NCI-H748 treated with DMSO at 0.1 percent for 48 hours (cell line): ENCODE measurements around the gene UNC13D.
"Not testable (repeated sequence)": the region's sequence is repeated elsewhere in the genome, so short reads cannot be mapped to it uniquely, and the experiment has no call there.

Experiments used
- DNase-seq: peaks from one replicate; lab custom pipeline; 2025; lab: John Stamatoyannopoulos, UW

The UNC13D gene

DNA sequence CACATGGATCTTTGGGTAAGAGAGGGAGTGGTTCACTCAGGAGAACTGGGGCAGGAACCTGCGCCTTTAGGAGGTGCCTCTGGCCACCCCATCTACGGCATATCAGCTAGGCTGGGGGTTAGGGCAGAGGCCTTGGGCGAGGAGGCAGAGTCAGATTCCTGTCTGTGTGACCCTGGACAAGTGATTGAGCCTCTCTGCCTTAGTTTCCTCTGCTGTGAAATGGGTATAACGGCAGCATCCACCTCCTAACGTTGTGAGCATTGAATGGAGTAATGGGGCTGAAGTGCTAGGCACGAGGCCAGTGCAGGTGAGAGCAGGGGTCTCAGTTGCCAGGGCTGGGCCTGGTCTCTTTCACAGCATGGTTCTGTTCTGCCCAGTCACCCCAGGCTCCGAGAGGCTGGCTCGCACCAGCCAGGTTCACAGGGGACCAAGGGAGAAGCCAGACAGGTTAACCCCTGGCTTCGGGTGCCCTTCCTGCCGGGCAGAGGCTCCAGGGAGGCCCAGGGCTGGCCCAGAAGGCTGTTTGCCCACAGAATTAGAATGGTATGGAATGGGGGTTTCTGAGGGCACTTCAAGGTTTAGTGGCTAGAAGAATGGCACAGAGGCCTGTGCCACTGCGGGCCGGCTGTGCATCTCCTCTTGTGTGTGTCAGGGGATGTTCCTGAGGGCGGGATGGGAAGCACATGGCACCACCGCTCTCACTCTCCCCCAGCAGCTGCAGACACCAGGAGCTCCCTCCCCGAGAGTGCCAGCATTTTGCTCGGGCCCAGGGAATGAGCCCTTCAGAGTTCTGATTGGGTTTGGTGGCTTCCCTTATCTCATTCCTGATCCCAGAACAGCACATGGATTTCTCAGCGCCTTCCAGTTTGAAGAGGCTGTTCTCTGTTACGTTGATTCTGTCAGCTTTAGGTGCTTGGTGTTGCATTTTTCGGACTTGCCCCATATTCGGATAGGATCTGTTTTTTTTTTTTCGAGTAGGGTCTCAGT, 23.8 kb downstream of the UNC13D start:
- DNase-seq, result no peak

DNA sequence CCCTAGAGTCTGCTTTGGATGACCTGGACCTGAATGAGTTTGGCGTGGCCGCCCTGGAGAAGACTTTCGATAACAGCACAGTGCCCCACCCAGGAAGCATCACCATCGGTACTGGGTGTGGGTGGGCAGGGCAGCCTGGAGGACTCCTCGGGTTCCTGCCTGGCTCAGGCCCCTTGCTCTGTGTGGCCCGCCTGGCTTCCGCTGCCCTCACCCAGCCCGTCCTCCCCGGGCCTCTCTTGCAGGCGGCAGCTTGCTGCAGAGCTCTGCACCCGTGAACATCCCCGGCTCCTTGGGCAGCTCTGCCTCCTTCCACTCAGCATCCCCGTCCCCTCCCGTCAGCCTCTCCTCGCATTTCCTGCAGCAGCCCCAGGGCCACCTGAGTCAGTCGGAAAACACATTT, 24.5 kb downstream of the UNC13D start:
- DNase-seq, result no peak

- no peak for DNase-seq
Measured at GRCh38 chr17:75819116-75819515, 25.1 kb downstream of the UNC13D start.

DNA sequence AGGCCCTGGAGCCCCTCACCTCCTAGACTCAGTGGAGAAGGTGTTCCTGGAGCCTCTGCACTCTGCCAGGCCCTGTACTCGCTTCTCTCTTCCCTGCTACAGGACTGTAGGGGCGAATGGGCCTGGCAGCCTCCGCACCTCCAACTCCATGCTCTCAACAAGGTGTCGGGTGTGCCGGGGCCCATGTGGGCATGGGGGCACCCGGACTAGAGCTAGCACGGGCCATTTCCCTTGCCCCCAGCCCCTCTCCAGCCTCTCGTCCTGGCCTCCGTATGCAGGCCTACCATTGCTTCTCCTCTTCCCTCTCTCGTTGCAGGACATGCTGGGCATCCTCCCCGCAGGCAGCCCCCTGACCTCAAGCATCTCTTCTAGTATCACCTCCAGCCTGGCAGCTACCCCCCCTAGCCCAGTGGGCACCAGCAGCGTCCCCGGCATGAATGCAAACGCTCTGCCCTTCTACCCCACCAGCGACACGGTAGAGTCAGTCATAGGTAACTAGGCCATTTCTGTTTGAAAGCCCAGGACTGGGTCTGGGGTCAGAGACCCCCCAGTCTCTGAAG, 25.8 kb downstream of the UNC13D start:
- no peak for DNase-seq

GRCh38 chr17:75817571-75817970, 26.6 kb downstream of the UNC13D start:
- no peak for DNase-seq

- no peak for DNase-seq
Measured at GRCh38 chr17:75816693-75817092, 27.5 kb downstream of the UNC13D start.

DNA sequence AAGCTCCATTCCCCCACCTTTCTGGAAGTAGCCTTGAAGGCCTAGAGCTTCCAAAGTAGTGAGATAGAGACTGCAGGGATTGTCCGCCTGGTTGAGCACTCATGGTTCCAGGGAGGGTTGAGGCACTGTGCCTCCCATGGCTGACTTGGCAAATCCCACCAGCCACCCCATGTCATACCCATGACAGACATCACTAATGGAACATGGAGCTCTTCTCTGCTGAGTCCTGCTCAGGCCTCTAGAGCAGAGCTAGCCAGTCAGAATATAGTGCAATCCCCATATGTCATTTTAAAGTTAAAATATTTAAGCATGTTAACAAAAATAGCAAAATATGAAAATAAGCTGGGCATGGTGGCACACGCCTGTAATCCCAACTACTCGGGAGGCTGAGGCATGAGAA, 28.8 kb downstream of the UNC13D start:
- DNase-seq, result no peak

DNA sequence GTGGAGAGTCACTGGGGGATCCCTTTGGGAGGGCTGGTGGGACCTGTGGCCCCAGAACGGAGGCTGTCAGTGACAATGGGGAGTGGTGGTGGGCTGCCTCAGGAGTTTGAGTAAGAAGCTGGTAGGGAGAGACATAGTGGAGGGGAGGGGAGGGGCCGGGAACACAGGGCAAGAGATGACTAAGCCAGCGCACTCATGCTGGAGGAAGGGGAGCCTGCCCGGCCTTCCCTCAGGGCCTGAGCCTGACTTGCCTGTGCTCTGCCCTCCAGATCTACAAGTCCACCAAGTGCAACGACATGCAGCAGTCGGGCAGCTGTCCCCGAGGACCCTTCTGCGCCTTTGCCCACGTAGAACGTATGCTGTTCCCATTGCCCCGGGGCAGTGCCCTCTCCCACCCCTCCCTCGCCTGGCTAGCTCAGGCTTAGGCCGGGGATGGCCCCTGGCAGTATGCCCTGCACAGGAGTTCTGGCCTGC, 29.3 kb downstream of the UNC13D start:
- DNase-seq, result no peak

DNA sequence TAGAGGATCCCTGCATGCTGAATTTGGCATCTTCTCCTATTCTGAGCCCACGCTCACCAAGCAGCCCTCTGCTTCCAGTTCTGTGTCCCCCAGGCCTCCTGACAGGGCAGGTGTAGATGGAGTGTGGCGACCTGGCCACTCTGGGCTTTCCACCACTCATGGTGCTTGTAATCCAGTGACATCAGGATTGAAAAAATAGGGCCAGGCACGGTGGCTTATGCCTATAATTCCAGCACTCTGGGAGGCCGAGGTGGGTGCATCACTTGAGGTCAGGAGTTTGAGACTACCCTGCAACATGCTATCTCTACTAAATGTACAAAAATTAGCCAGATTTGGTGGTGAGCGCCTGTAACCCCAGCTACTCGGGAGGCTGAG, 30.2 kb downstream of the UNC13D start:
- DNase-seq, result no peak

DNA sequence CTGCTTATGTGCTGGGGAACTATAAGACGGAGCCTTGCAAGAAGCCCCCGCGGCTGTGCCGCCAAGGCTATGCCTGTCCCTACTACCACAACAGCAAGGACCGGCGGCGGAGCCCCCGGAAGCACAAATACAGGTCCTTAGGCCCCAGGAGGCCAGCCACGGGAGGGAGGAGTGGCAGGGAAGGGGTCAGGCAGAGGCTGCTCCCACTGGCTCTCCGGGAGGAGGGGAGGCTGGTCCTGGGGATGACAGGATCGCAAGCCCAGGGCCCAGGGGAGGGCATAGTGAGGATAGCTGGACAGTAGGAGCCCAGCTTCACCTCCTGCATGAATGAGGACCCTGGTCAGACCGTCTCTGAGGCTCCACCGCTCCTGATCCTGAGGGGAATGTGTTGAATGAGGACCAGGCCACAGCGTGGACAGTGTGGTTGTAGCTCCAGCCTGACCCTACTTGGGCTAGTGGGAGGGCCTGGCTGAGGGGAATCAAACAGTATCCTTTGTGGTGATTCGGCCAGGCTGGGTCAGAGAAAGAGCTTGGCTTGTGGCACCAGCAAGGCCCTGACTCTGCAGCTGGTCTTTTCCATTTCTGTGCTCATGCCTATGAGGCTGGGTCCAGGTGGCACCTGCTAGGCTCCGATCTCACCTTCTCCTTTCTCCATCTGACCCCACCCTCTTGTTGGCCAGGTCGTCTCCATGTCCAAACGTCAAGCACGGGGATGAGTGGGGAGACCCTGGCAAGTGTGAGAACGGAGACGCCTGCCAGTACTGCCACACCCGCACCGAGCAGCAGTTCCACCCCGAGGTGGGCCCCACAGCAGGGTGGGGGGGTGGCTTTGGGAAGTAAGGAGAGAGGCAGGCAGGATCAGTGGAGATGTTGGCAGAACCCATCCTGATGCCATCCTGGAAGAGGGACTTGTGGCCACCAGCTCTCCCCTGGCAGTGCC, 30.9 kb downstream of the UNC13D start:
- no peak for DNase-seq

DNA sequence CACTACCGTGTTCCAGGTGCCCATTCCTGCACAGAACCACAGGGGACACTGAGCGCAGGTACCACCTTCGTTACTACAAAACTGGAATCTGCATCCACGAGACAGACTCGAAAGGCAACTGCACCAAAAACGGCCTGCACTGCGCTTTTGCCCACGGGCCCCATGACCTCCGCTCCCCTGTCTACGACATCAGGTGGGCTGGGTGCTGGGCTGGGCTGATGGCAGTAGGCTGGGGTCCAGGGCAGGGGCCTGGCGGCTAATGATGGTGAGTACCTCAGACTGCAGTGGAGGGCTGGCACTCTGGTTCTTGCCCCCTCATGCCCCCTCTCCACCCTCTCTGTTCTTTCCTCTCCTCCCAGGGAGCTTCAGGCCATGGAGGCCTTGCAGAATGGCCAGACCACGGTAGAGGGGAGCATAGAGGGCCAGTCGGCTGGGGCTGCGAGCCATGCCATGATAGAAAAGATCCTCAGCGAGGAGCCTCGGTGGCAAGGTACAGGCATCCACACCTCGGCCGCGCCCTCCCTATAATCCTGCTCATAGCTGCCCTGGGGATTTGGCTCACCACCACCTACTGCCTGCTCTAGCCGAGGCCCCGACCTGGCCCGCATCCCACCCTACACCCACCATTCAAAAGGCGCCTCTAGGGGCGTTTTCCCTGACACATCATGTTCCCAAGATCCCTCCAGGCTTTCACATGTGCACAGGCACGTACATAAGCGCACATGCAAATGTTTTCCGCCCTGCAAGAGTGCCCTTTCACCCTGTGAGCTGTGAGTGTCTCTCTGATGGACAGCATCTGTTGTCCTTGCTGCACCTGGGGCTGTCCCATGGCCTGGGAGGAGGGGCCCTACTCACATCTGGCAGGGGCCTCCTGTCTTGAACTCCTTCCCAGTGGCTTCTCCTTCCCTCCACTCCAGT, 31.8 kb downstream of the UNC13D start:
- no peak for DNase-seq

GRCh38 chr17:75811174-75811573, 33.0 kb downstream of the UNC13D start:
- no peak for DNase-seq

DNA sequence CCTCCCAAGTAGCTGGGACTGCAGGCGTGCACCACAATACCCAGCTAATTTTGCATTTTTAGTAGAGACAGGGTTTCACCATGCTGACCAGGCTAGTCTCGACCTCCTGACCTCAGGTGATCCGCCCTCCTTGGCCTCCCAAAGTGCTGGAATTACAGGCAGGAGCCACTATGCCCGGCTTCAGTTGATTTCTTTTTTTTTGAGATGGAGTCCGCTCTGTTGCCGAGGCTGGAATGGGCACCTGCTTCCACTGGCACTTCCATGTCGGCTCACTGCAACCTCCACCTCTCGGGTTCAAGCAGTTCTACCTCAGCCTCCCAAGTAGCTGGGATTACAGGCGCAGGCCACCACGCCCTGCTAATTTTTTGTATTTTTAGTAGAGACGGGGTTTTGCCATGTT, 33.4 kb downstream of the UNC13D start:
- not testable (repeated sequence) for DNase-seq

DNA sequence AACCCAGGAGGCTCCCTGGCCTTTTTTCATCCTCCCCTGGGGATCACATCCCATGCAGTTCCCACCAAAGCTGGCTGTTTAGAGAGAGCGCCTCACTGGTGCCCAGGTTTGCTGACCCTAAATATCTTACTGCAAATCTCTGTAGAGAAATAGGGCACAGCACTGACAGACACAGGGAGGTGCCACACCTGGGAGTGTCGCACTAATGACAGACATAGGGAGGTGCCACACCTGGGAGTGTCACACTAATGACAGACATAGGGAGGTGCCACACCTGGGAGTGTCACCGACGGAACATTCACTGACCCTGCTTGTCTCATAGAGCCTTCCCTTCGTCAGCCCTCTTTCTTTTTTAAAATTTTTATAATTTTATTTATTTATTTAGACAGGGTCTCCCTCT, 34.0 kb downstream of the UNC13D start:
- no peak for DNase-seq

DNA sequence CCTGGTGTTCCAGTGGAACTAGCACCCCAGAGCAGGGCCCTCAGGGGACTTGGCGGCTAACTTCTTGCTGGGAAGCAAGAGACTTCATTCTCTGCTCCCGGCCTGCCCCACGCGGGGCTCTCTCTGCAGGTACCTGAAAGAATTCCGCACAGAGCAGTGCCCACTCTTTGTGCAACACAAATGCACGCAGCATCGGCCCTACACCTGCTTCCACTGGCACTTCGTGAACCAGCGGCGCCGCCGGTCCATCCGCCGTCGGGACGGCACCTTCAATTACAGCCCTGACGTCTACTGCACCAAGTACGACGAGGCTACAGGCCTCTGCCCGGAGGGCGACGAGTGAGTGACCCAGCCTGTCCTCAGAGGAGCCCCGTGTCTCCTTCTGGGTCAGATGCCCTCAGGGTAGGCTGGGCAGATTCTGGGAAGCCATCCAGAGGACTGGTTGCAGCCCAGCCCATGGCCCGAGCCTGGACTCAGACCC, 34.5 kb downstream of the UNC13D start:
- no peak for DNase-seq

- DNase-seq, result no peak
Measured at GRCh38 chr17:75808905-75809621, 35.1 kb downstream of the UNC13D start.

- no peak for DNase-seq
Measured at GRCh38 chr17:75808549-75808904, 35.7 kb downstream of the UNC13D start.

DNA sequence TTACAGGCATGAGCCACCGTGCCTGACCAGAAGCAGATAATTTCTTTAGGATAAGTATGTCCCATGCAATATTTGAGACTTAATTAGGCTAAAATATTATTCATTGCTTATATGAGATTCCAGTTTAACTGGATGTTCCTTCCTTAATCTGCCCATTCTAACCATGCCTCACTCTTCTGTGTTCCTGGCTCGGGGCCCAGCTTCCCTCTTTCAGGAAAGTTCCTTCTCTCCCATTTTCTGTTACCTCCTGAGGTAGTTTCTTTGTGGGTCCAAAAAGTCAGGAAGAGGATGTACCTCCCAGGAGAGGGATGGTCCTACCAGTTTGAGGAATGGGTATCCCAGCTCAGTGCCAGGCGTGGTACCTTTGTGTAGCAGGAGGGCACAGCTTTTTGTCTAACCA, 36.3 kb downstream of the UNC13D start:
- no peak for DNase-seq

- DNase-seq, result no peak
Measured at GRCh38 chr17:75806822-75807500, 37.2 kb downstream of the UNC13D start.

DNA sequence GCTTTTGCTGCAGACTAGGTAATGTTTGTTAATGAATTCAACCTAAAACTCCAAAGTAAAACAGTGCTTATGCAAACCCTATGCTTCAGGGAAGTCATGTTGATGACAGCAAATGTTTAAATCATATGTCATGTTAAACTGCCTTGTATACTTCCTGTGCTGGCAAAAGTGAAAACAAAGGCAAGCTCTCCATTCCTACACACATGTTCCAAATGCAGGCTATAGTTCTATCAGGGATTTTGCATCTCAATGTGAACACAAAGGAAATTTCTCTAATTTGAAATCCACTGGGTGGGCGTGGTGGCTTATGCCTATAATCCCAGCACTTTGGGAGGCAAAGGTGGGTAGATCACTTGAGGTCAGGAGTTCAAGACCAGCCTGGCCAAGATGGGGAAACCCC, 40.3 kb downstream of the UNC13D start:
- DNase-seq, result no peak
